GM18505 (cell line): ENCODE measurements around the gene MYOT.

ENCODE experiments used
- ATAC-seq: cut with Tn5 transposase; IDR thresholded peaks from one replicate; pipeline ENCODE4 v1.9.1; 2021; ENCODE audit not compliant: unreplicated experiment
- POLR2A ChIP-seq: IDR thresholded peaks from 4 replicates; pipeline ENCODE4 v1.6.1; 2011; ENCODE audit warnings: borderline replicate concordance; ENCODE audit not compliant: insufficient read depth, insufficient read length; ENCODE audit errors: extremely low read depth

MYOT gene

GRCh38 chr5:137901011-137901817, 33.6 kb downstream of the MYOT start:
- TF ChIP-seq POLR2A, result no peak
- ATAC-seq, result no peak

DNA sequence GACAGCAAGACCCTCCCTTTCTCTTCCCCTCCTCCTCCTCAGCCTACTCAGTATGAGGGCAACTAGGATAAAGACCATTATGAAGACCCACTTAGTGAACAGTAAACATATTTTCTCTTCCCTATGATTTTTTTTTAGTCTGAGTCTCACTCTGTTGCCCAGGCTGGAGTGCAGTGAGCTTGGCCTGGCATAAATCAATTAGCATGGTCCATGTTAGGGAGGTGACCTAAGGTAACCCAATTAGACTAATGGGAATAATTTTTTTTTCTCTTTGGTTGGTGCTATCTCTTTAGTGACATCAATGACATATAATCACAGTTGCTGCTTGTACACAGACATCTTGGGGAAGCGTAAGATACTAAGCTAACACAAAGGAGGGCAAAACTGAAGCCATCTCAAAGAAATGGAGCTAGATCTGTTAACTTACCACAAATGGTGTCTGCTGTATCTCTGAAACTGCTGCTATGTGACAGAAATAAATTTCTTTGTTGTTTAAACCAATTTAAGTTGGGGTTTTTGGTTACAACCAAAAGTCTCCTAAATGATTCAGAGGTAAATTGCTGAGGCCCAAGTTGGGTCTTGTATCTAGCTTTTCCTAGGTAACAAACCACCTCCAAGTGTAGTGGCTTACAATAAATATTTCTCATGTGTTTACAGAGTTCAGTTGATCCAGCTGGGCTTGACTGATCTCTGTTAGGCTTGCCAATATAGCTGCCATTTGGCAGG, 34.9 kb downstream of the MYOT start:
- no peak for TF ChIP-seq POLR2A
- no peak for ATAC-seq

DNA sequence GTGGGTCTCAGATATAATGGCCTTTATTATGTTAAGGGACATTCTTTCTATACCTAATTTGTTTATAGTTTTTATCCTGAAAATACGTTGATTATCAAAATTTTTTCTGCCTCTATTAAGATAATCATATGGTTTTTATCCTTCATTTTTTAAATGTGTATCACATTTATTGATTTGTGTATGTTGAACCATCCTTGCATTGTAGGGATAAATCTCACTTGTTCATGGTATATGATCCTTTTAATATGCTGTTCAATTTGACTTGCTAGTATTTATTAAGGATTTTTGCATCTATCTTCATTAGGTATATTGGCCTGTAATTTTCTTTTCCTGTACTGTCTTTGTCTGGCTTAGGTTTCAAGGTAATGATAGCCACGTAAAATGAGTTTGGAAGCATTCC, 47.1 kb downstream of the MYOT start:
- TF ChIP-seq POLR2A, result no peak
- ATAC-seq, result no peak

- TF ChIP-seq POLR2A, result no peak
- ATAC-seq, result no peak
Observed at GRCh38 chr5:137916923-137917322, 49.3 kb downstream of the MYOT start.

- no peak for TF ChIP-seq POLR2A
- no peak for ATAC-seq
Observed at GRCh38 chr5:137921931-137922330, 54.3 kb downstream of the MYOT start.

DNA sequence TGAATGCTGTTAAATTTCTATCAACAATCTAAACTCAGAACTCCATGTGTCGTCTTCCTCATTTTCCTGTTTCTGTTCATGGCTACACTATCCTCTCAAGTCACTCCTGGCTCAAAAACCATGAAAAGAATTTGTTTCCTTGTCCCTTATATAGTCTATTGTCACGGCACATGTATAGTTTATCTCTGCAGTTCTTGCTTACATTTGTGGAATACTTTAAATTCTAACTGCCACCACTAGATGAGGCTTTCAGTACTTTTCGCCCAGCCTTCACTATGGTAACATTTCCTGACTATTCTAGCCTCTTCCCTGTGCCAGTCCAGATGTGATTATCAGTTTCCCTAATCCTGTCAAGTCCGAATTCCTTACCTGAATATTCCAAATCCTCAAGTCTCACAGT, 56.2 kb downstream of the MYOT start:
- no peak for TF ChIP-seq POLR2A
- no peak for ATAC-seq

- TF ChIP-seq POLR2A, result no peak
Observed at GRCh38 chr5:137932800-137933199, 65.1 kb downstream of the MYOT start.

DNA sequence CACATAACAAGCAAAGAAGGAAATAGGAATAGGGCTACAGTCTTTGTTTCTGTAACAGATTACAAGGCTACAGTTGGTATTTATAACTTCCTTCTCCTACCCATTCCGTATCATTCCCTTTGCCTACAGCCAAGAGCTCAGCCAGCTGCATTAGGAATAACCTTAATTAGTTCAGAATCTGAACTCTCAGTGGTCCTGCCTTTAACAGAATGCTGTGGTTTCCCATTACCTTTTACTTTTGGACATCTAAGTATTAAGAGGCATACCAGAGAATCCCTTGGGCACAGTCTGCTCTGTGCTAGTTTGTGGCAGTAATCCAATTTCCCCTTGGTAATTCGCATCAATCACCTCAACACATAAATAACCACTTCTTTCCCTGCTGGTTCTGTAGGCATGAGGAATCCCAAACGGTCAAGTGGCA, 65.8 kb downstream of the MYOT start:
- TF ChIP-seq POLR2A, result no peak
- ATAC-seq, result no peak

More at GRCh38 chr5:137932800-137933199, 65.1 kb downstream of the MYOT start:
- no peak for ATAC-seq

- ATAC-seq, result no peak
- no peak for TF ChIP-seq POLR2A
Observed at GRCh38 chr5:137935190-137935589, 67.5 kb downstream of the MYOT start.

DNA sequence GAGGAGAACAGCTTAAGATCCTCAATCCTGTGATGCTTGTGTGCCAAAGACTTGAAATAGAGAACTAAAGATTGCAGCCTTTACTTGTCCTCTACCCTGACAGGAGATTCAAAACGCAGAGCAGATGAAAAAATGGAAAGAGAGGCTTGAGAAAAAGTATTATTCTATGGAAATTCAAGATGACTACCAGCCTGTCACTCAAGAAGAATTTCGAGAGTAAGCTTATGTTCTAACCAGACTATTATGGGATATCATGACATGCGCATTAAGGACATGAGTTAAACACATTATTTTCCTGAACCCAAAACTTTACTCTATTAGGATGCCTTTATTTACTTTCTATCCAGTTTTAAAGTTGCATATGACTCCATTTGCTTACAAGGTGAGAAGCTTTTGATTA, 68.0 kb downstream of the MYOT start:
- no peak for ATAC-seq
- TF ChIP-seq POLR2A, result no peak
